HEK293 (cell line): Measurements from ENCODE around the gene FHL2.

Source experiments
- ATF2 ChIP-seq: fragments of 450-650 bp; formaldehyde crosslinking; IDR thresholded peaks from 2 replicates; pipeline ENCODE4 v1.5.1; 2016; ENCODE audit warnings: missing biosample characterization, missing genetic modification characterization, low read depth
- CTCF ChIP-seq: fragments of 450-650 bp; formaldehyde crosslinking; IDR thresholded peaks from 2 replicates; pipeline ENCODE4 v1.5.1; 2016; ENCODE audit warnings: missing biosample characterization, missing genetic modification characterization
- GLI2 ChIP-seq: fragments of 450-650 bp; formaldehyde crosslinking; IDR thresholded peaks from 2 replicates; pipeline ENCODE4; 2017; ENCODE audit warnings: missing biosample characterization, missing genetic modification characterization, low read depth, borderline replicate concordance
- KLF10 ChIP-seq: fragments of 450-650 bp; IDR thresholded peaks from 2 replicates; pipeline ENCODE4 v1.5.1; 2018; ENCODE audit warnings: missing biosample characterization, mild to moderate bottlenecking, missing genetic modification characterization
- PRDM1 ChIP-seq: fragments of 450-650 bp; formaldehyde crosslinking; IDR thresholded peaks from 2 replicates; pipeline ENCODE4; 2016; ENCODE audit warnings: missing biosample characterization, missing genetic modification characterization
- PRDM10 ChIP-seq: fragments of 450-650 bp; formaldehyde crosslinking; IDR thresholded peaks from 2 replicates; pipeline ENCODE4 v1.5.1; 2016; ENCODE audit warnings: missing biosample characterization, missing genetic modification characterization
- REST ChIP-seq: fragments of 450-650 bp; formaldehyde crosslinking; IDR thresholded peaks from 2 replicates; pipeline ENCODE4 v1.5.1; 2016; ENCODE audit warnings: missing biosample characterization, missing genetic modification characterization
- ZNF24 ChIP-seq: fragments of 450-650 bp; formaldehyde crosslinking; IDR thresholded peaks from 2 replicates; pipeline ENCODE4 v1.5.1; 2016; ENCODE audit warnings: missing biosample characterization, missing genetic modification characterization
- ZNF274 ChIP-seq, 2 experiments: fragments of 200-500 bp in 1 of 2; fragments of 450-650 bp in 1 of 2; sonication (Bioruptor generic) in 1 of 2; formaldehyde crosslinking in 1 of 2; IDR thresholded peaks; 2 replicates each; pipeline versions ENCODE4 v1.5.1 to v1.6.1; 2014 to 2016; ENCODE audit warnings: borderline replicate concordance in 1 of 2, inconsistent platforms in 1 of 2, low read length in 1 of 2, missing biosample characterization in 1 of 2, missing genetic modification characterization in 1 of 2
- ZSCAN5A ChIP-seq: fragments of 450-650 bp; formaldehyde crosslinking; IDR thresholded peaks from 2 replicates; pipeline ENCODE4 v1.5.1; 2016; ENCODE audit warnings: missing biosample characterization, missing genetic modification characterization

- no peak for TF ChIP-seq PRDM10
- TF ChIP-seq ZNF24 (tag by site-specific recombination): no peak
- TF ChIP-seq ZNF274 (IDR thresholded peaks at IDR 0.05; ENCODE audit: low read length): no peak
- no peak for TF ChIP-seq ZNF274 (tag by site-specific recombination; IDR thresholded peaks at IDR 0.05; ENCODE audit: borderline replicate concordance)
- no peak for TF ChIP-seq CTCF (tag by site-specific recombination)
- TF ChIP-seq ATF2 (tag by site-specific recombination): no peak
- TF ChIP-seq ZSCAN5A (tag by site-specific recombination): no peak
- no peak for TF ChIP-seq KLF10 (tag by site-specific recombination)
- no peak for TF ChIP-seq GLI2
- TF ChIP-seq PRDM1 (tag by site-specific recombination): no peak
- no peak for TF ChIP-seq REST (tag by site-specific recombination)
Observed at GRCh38 chr2:105432044-105432399, 33.2 kb upstream of the FHL2 start.
